Measurements from ENCODE around the gene SV2C.
"Not testable (repeated sequence)": the region's sequence is repeated elsewhere in the genome, so short reads cannot be mapped to it uniquely, and the experiment has no call there.

The SV2C gene

DNA sequence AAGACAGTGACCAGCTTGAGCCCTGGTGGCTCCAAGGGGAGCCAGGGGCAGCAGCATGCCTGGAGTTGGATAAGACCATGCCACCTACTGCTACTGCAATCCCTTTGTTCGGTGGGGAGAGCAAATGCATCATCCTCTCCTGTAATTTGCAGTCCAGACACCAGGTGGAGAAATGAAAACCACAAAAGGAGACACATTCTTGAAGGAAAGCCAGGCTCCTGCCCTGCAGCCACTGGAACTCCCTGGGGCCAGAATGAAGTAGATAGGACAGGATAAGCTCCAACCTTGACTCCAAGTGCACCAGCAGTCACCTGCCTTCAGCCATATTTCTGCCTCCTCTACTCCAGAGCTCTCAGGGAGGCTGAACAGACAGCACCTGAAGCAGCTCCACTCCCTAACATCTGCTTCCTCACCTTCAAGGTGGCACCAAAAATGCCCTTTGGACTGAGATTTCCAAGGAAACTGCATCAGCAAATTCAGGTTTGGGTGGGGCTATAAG is 254.8 kb downstream of the SV2C start:
- DNase-seq (ENCODE audit: low read depth), result peak; percentile 44

GRCh38 chr5:76339919-76340318 is 256.7 kb downstream of the SV2C start:
- DNase-seq (ENCODE audit: low read depth), result no peak

GRCh38 chr5:76341651-76342334 is 258.6 kb downstream of the SV2C start:
- DNase-seq (ENCODE audit: low read depth), result no peak

DNA sequence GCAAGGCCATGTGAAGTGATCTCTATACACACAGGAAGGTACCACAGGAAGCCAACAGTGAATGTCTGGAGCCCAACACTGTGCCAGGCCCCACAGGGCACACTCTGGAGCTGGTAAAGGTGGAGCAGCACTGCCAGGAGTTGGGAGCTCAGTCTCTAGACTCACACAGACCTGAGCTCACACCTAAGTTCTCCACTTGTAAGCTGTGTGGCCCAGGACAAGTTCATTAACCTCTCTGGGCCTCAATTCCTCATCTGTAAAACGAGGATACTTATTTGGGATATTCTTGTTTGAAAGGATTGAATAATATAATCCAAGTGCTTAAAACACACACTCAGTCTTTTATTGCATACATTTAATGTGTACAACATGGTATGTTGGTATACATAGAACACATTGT is 259.3 kb downstream of the SV2C start:
- DNase-seq (ENCODE audit: low read depth), result no peak

DNA sequence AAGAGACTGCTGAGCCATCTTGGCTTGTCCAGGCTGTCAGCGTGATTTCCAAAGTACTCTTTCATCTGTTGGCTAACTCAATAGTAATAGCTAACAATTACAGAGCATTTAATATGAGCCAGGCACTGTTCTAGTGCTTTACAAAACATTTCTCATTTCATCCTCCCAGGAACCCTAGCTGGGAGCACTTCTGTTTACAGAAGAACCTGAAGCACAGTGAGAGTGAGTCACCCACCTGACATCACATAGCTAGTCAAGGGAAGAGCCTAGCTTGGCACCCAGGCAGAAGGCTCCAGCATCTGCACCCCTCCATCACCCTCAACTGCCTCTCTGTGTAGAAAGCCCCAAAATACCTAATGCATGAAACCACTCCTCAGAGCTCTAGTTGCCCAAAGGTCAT is 262.4 kb downstream of the SV2C start:
- DNase-seq (ENCODE audit: low read depth), result no peak

DNA sequence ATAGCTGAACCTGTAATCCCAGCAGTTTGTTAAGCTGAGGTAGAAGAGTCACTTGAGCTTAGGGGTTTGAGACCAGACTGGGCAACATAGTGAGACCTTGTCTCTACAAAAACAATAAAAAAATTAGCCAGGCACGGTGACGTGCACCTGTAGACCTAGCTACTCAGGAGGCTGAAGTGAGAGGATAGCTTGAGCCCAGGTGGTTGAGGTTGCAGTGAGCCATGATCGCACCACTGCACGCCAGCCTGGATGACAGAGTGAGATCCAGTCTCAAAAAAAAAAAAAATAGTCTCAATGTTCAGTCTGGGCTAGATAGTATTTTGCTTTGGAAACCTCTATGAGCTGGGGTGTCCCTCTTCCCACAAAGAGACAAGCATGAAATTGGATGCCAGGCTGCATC is 268.0 kb downstream of the SV2C start:
- DNase-seq (ENCODE audit: low read depth), result no peak

DNA sequence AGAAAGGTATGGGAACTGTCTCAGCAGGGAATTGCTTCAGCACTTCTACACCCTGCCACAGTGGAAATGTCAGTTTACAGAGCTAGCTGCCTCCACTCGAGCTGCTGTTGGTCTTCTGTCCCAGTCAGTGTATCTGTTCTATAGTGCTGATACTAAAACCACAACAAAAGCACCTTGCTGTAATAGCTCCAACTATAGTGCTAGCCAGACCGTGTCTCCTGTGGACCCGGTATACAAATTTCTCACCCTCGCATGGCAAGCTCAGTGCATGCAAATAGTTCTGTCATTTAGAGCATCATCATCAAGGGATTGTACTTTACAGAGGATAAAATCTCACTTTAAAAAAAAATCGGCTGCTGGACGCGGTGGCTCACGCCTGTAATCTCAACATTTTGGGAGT is 268.4 kb downstream of the SV2C start:
- DNase-seq (ENCODE audit: low read depth), result no peak

DNA sequence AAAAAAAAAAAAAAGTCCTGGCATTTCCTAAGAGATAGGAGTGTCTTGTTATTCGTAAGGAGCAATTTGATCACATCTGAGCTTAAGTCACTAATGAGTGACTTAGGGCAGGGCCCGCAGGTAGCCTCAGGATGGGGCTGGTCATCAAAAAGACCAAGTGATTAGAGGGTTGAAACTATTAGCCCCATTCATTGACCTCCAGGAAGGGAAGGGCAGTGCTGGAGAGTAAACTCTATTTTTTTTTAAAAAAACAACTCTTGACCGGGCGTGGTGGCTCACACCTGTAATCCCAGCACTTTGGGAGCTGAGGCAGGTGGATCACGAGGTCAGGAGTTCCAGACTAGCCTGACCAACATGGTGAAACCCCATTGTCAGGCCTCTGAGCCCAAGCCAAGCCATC is 273.7 kb downstream of the SV2C start:
- no peak for DNase-seq (ENCODE audit: low read depth)

GRCh38 chr5:76363352-76364225 is 280.4 kb downstream of the SV2C start:
- no peak for DNase-seq (ENCODE audit: low read depth)

- DNase-seq (ENCODE audit: low read depth), result no peak
Observed at GRCh38 chr5:76364226-76364589, 281.0 kb downstream of the SV2C start.

- no peak for DNase-seq (ENCODE audit: low read depth)
Observed at GRCh38 chr5:76365561-76365960, 282.4 kb downstream of the SV2C start.

GRCh38 chr5:76366596-76366995 is 283.4 kb downstream of the SV2C start:
- no peak for DNase-seq (ENCODE audit: low read depth)

- no peak for DNase-seq (ENCODE audit: low read depth)
Observed at GRCh38 chr5:76367623-76368371, 284.6 kb downstream of the SV2C start.

- no peak for DNase-seq (ENCODE audit: low read depth)
Observed at GRCh38 chr5:76368941-76369340, 285.8 kb downstream of the SV2C start.

DNA sequence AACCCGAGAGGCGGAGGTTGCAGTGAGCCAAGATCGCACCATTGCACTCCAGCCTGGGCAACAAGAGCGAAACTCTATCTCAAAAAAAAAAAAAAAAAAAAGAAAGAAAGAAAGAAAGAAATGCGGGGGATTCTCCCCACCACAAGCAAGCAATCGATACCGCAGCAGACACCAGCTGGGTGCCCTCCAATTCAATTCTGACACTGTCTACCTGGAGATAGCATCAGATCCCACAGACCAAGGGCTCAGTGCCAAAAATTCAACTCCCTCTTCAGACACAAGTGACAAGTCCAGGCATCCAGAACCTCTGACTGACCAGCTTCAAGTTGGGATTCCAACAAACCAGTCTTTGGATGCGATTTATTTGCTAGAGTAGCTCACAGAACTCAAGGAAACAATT is 286.5 kb downstream of the SV2C start:
- not testable (repeated sequence) for DNase-seq (ENCODE audit: low read depth)

- DNase-seq (ENCODE audit: low read depth), result no peak
Observed at GRCh38 chr5:76371960-76372322, 288.8 kb downstream of the SV2C start.

DNA sequence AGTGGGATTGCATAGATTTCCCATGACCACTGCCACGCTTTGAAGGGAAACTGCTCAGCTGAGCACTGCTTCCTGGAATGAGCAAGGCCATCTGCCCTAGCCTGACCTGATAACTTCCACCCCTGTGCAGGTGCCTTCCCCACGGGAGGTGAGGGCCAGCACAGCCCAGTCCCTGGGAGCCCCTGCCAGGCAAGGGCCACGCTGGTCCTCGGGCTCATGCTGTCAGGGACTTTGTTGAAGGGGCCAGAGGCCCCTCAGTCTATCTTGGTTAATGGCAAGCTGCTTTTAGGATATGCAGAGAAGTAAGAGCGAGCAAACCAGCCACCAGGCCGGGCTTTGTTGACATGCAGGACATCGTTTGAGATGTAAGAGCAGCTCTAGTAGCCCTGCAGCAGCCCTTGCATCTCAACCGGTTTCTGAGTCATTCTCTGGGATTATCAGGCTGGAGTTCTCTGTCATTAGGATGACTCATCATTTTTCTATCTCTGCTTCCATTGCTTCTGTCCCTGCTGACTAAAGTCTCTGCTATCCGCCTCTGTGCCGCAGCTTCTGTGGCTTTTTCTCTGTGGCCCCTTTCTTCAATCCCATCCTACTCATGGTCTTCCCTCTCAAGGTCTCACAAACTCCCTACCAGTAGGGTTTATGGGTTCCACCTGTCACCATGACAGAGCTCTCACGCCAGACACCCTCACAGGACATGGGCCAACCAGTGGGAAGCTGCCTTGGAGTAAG is 289.3 kb downstream of the SV2C start:
- DNase-seq (ENCODE audit: low read depth), result peak; percentile 95

GRCh38 chr5:76376148-76376865 is 293.1 kb downstream of the SV2C start:
- DNase-seq (ENCODE audit: low read depth), result peak; percentile 67

DNA sequence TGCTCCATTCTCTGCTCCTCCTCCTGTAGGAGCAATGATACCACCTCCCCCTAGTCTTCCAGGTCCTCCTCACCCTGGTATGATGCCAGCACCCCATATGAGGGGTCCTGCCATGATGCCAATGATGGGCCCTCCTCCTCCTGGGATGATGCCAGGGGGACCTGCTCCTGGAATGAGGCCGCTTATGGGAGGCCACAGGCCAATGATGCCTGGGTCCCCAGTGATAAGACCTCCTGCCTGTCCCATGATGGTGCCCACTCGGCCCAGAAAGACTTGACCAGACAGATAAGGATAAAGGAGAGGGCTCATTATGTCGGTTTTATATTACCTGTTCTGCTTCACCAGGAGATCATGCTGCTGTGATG is 293.7 kb downstream of the SV2C start:
- DNase-seq (ENCODE audit: low read depth), result no peak

- DNase-seq (ENCODE audit: low read depth), result no peak
Observed at GRCh38 chr5:76378355-76378754, 295.2 kb downstream of the SV2C start.

DNA sequence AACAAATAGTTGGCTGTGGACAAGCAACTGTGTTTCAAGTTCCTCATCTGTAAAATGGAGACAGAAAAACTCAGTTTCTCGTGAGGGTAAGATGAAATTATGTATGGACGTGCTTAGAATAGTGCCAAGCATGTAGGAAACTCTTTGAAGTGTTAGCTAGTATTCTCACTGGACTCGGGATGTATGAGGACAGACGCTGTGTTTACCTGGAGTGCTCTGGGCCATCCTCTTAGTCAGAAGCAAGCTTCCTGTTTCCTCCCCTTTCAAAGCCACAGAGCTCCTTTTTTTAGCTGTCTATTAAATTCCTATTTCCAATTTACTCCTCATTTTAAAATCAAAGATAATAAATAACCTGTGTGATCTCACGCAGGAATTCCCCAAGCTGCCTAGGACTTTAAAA is 296.1 kb downstream of the SV2C start:
- DNase-seq (ENCODE audit: low read depth), result no peak

DNA sequence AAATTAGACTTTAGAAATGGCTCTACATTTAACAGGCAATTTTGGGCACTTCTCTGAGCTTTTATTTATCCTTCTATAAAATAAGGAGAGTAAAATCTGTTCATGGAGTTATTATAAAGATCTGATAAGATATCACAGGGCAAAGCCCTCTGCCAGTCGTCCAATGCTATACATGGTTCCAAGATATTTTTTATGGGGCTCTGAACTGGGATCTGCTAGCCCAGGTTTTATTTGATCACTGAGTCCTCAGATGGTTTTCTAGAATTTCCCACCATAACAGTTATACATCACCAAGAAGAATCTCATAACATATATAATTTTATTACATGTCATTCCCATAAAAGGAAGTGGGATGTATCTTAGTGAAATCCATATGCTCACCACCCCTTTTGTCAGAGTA is 296.7 kb downstream of the SV2C start:
- no peak for DNase-seq (ENCODE audit: low read depth)
